ENCODE measurements around the gene TMEM198. TPM values are rescaled to one million over a fixed set of nuclear protein-coding genes. Genes with fewer than 3 reads are reported as not detected.
A peak's percentile ranks its signal among the peaks of the same experiment; 100 is the strongest.

Gene TMEM198
- total and polyA plus RNA-seq, 4 donors = 1.7 to 7.4 (median 2.3) TPM; not detected in 1

GRCh38 chr2:219538504-219538951 lies 5.3 kb upstream of the TMEM198 start:
- no peaks in the 10 kb centered on the region for H3K4me1 ChIP-seq (ENCODE audit: control insufficient read depth in 1 of 2, insufficient read depth in 2 of 2, low read length in 2 of 2)
- peaks cover 0 to 2% of the 10 kb centered on the region in 2 donors for H3K36me3 ChIP-seq (ENCODE audit: control insufficient read depth in 1 of 2, insufficient read depth in 2 of 2, low read length in 1 of 2)
- H3K27ac ChIP-seq (ENCODE audit: low read depth in 1 of 2, low read length in 2 of 2) = no peak overlapping the region
- H3K9me3 ChIP-seq (ENCODE audit: control insufficient read depth, low read length) = no peaks in the 10 kb centered on the region
- no peaks in the 10 kb centered on the region for H3K27me3 ChIP-seq (ENCODE audit: control insufficient read depth in 1 of 2, insufficient read depth in 2 of 2, low read length in 1 of 2)
- WGBS, 2 donors = 57 to 71% methylated on average over 6 of the region's 6 CpGs
- H3K4me3 ChIP-seq (ENCODE audit: low read length in 2 of 2) = no peak overlapping the region
- no peak for DNase-seq
- no peak for ATAC-seq (ENCODE audit: low FRiP score)
- intact Hi-C loops (cut with DNase I) = loop anchor here in 1 of 2 donors (10.0 kb wide), 1 partner anchor 374 kb away; the partner anchor contains the start of gene NHEJ1

- 88 to 89% methylated on average over 31 to 32 of the region's 32 CpGs for WGBS, 2 donors
- Histone ChIP-seq H3K36me3 (ENCODE audit: control insufficient read depth in 1 of 2, insufficient read depth in 2 of 2, low read length in 1 of 2) (peaks cover 0 to 2% of the 10 kb centered on the region in 2 donors), H3K9me3 (ENCODE audit: control insufficient read depth, low read length) (no peaks in the 10 kb centered on the region), H3K27me3 (ENCODE audit: control insufficient read depth in 1 of 2, insufficient read depth in 2 of 2, low read length in 1 of 2) (no peaks in the 10 kb centered on the region), H3K4me1 (ENCODE audit: control insufficient read depth in 1 of 2, insufficient read depth in 2 of 2, low read length in 2 of 2) (no peaks in the 10 kb centered on the region), H3K4me3 (ENCODE audit: low read length in 2 of 2) (no peak overlapping the region), H3K27ac (ENCODE audit: low read depth in 1 of 2, low read length in 2 of 2) (no peak overlapping the region)
- no peak for DNase-seq
- ATAC-seq (ENCODE audit: low FRiP score) = no peak
- intact Hi-C loops (cut with DNase I) = loop anchor here in 1 of 2 donors (10.0 kb wide), 1 partner anchor 374 kb away; the partner anchor contains the start of gene NHEJ1
Observed at GRCh38 chr2:219538956-219539788, 4.7 kb upstream of the TMEM198 start.

- Histone ChIP-seq H3K4me3 (ENCODE audit: low read length in 2 of 2) (no peak overlapping the region), H3K36me3 (ENCODE audit: control insufficient read depth in 1 of 2, insufficient read depth in 2 of 2, low read length in 1 of 2) (peaks cover 0 to 2% of the 10 kb centered on the region in 2 donors), H3K27me3 (ENCODE audit: control insufficient read depth in 1 of 2, insufficient read depth in 2 of 2, low read length in 1 of 2) (no peaks in the 10 kb centered on the region), H3K9me3 (ENCODE audit: control insufficient read depth, low read length) (no peaks in the 10 kb centered on the region), H3K27ac (ENCODE audit: low read depth in 1 of 2, low read length in 2 of 2) (no peak overlapping the region), H3K4me1 (ENCODE audit: control insufficient read depth in 1 of 2, insufficient read depth in 2 of 2, low read length in 2 of 2) (no peaks in the 10 kb centered on the region)
- ATAC-seq (ENCODE audit: low FRiP score) (no peak), DNase-seq (no peak)
- intact Hi-C loops (cut with DNase I) = loop anchor here (5.0 to 10.0 kb wide), 3 partner anchors 57 to 375 kb away; partner anchors contain the start of genes NHEJ1 (in 1 of the 2) and STK11IP (in 1 of the 2)
- WGBS, 2 donors = 93 to 94% methylated on average over 46 of the region's 46 CpGs
Observed at GRCh38 chr2:219539926-219540678, 3.7 kb upstream of the TMEM198 start.

- Histone ChIP-seq H3K4me3 (ENCODE audit: low read length in 2 of 2) (no peak overlapping the region), H3K36me3 (ENCODE audit: control insufficient read depth in 1 of 2, insufficient read depth in 2 of 2, low read length in 1 of 2) (peaks cover 0 to 2% of the 10 kb centered on the region in 2 donors), H3K27me3 (ENCODE audit: control insufficient read depth in 1 of 2, insufficient read depth in 2 of 2, low read length in 1 of 2) (no peaks in the 10 kb centered on the region), H3K9me3 (ENCODE audit: control insufficient read depth, low read length) (no peaks in the 10 kb centered on the region), H3K27ac (ENCODE audit: low read depth in 1 of 2, low read length in 2 of 2) (no peak overlapping the region), H3K4me1 (ENCODE audit: control insufficient read depth in 1 of 2, insufficient read depth in 2 of 2, low read length in 2 of 2) (no peaks in the 10 kb centered on the region)
- no peak for ATAC-seq (ENCODE audit: low FRiP score)
- 88 to 90% methylated on average over 12 of the region's 12 CpGs for WGBS, 2 donors
- intact Hi-C loops (cut with DNase I) = loop anchor here (5.0 kb wide), 2 partner anchors 56 to 101 kb away; partner anchors contain the start of gene STK11IP (in 1 of the 2)
- no peak for DNase-seq
Observed at GRCh38 chr2:219540784-219541504, 2.9 kb upstream of the TMEM198 start.

GRCh38 chr2:219541611-219542180 lies 2.1 kb upstream of the TMEM198 start:
- Histone ChIP-seq H3K9me3 (ENCODE audit: control insufficient read depth, low read length) (no peaks in the 10 kb centered on the region), H3K27ac (ENCODE audit: low read depth in 1 of 2, low read length in 2 of 2) (no peak overlapping the region), H3K4me1 (ENCODE audit: control insufficient read depth in 1 of 2, insufficient read depth in 2 of 2, low read length in 2 of 2) (no peaks in the 10 kb centered on the region), H3K4me3 (ENCODE audit: low read length in 2 of 2) (no peak overlapping the region), H3K36me3 (ENCODE audit: control insufficient read depth in 1 of 2, insufficient read depth in 2 of 2, low read length in 1 of 2) (peaks cover 0 to 2% of the 10 kb centered on the region in 2 donors), H3K27me3 (ENCODE audit: control insufficient read depth in 1 of 2, insufficient read depth in 2 of 2, low read length in 1 of 2) (no peaks in the 10 kb centered on the region)
- intact Hi-C loops (cut with DNase I) = loop anchor here (2.0 to 5.0 kb wide), 4 partner anchors 43 to 149 kb away; partner anchors contain the start of genes GMPPA (in 1 of the 2) and STK11IP (in 1 of the 2)
- ATAC-seq (ENCODE audit: low FRiP score) (no peak), DNase-seq (peak; percentile 81 to 92)
- WGBS, 2 donors = 17 to 18% methylated on average over 44 to 48 of the region's 48 CpGs

GRCh38 chr2:219542931-219543595 lies 765 bp upstream of the TMEM198 start:
- DNase-seq = no peak
- Histone ChIP-seq H3K4me3 (ENCODE audit: low read length in 2 of 2) (peak overlapping the region; percentile 41 to 68), H3K36me3 (ENCODE audit: control insufficient read depth in 1 of 2, insufficient read depth in 2 of 2, low read length in 1 of 2) (peaks cover 0 to 2% of the 10 kb centered on the region in 2 donors), H3K27ac (ENCODE audit: low read depth in 1 of 2, low read length in 2 of 2) (peak overlapping the region; percentile 8 to 82), H3K27me3 (ENCODE audit: control insufficient read depth in 1 of 2, insufficient read depth in 2 of 2, low read length in 1 of 2) (no peaks in the 10 kb centered on the region), H3K4me1 (ENCODE audit: control insufficient read depth in 1 of 2, insufficient read depth in 2 of 2, low read length in 2 of 2) (no peaks in the 10 kb centered on the region), H3K9me3 (ENCODE audit: control insufficient read depth, low read length) (no peaks in the 10 kb centered on the region)
- intact Hi-C loops (cut with DNase I) = loop anchor here (1.0 to 5.0 kb wide), 5 partner anchors 44 to 148 kb away; partner anchors contain the start of genes GMPPA (in 1 of the 2) and STK11IP (in 1 of the 2)
- 0% methylated on average over 50 to 66 of the region's 66 CpGs for WGBS, 2 donors
- ATAC-seq (ENCODE audit: low FRiP score) = peak; percentile 24

- no peaks in the 10 kb centered on the region for H3K4me1 ChIP-seq (ENCODE audit: control insufficient read depth in 1 of 2, insufficient read depth in 2 of 2, low read length in 2 of 2)
- no peaks in the 10 kb centered on the region for H3K36me3 ChIP-seq (ENCODE audit: control insufficient read depth in 1 of 2, insufficient read depth in 2 of 2, low read length in 1 of 2)
- no peaks in the 10 kb centered on the region for H3K27me3 ChIP-seq (ENCODE audit: control insufficient read depth in 1 of 2, insufficient read depth in 2 of 2, low read length in 1 of 2)
- ATAC-seq (ENCODE audit: low FRiP score) (no peak), DNase-seq (no peak)
- no peak overlapping the region for H3K27ac ChIP-seq (ENCODE audit: low read depth in 1 of 2, low read length in 2 of 2)
- no peaks in the 10 kb centered on the region for H3K9me3 ChIP-seq (ENCODE audit: control insufficient read depth, low read length)
- no peak overlapping the region for H3K4me3 ChIP-seq (ENCODE audit: low read length in 2 of 2)
- 44 to 46% methylated on average over 9 of the region's 9 CpGs for WGBS, 2 donors
- intact Hi-C loops (cut with DNase I) = loop anchor here (2.0 to 5.0 kb wide), 3 partner anchors 53 to 140 kb away; partner anchors contain the start of gene STK11IP (in 1 of the 2)
Observed at GRCh38 chr2:219544567-219544966, 739 bp downstream of the TMEM198 start.
